SKM-1 treated with dmso at 0.1 percent for 144 hours (cell line): ENCODE results near the gene NUDT16L1.
A peak's percentile ranks its signal among the peaks of the same experiment; 100 is the strongest.
"Not testable (repeated sequence)": the region's sequence is repeated elsewhere in the genome, so short reads cannot be mapped to it uniquely, and the experiment has no call there.

Experiments used
- DNase-seq: peaks from one replicate; lab custom pipeline; 2025; ENCODE audit not compliant: unreplicated experiment; lab: John Stamatoyannopoulos, UW

The NUDT16L1 gene

GRCh38 chr16:4713663-4714501 lies 20.5 kb downstream of the NUDT16L1 start:
- no peak for DNase-seq

- no peak for DNase-seq
Observed at GRCh38 chr16:4714996-4715395, 21.6 kb downstream of the NUDT16L1 start.

DNA sequence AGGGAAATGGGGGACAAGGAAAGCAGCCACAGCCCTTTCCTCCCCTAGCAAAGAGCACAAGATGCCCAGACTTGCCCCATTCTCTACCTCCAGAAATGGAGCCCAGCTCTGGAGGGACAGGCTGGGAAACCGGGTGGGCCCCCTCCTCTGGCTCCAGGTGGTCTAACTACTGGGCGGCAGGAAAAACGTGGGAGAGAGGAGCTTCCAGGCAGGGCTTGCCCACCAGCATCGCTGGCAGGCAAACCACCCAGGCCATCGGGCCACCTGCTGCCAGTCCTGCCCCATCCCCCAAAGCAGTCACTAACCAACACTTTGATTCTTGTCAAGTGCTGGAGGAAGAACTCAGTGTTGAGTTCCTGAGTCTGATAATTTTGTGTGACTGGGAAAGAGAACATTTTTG lies 25.1 kb downstream of the NUDT16L1 start:
- no peak for DNase-seq

GRCh38 chr16:4723071-4723767 lies 29.9 kb downstream of the NUDT16L1 start:
- DNase-seq = no peak

DNA sequence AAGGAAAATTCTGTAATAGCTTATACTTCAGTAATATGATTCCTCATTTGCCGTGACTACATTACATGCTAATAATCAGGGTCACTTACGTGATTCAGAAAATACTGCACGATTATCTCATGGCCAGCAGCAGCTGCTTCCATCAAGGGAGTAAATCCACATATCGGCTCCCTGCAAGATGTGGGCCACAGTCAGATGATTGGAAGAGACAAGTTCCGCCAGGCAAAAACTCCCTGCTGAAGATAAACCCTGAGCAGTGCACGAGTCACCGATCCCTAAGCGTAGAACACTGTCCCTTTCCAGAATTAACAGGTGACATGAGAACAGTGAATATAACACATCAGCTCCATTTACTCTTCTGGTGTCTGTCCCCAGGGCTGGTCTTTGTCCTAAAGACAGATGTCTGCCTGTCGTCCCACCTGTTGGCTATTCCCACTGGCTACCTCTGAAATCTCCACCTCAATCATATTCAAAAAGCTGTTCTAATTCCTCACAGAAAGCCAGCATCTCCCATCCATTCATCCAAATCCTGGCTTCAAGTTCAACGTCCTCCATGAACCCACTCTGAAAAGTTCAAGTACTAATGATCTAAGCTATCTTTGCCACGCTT lies 31.4 kb downstream of the NUDT16L1 start:
- DNase-seq = no peak

DNA sequence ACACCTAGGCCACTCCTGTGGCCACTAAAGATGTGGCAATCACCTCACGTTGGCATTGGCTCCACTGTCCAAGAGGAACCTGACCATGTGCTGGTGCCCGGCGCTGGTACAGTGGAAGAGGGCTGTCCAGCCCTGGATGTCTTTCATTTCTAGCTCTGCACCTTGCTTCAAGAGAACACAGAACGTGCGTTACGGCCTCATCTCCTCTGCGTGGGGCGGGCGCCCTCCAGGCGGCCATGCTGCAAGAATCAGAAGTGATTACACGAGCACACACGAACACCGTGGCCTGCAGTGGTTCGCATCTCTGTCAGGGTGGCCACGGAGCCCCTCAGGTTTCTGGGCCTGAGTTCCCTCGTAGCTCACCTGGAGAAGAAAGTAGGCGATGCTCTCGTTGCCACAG lies 33.3 kb downstream of the NUDT16L1 start:
- no peak for DNase-seq

DNA sequence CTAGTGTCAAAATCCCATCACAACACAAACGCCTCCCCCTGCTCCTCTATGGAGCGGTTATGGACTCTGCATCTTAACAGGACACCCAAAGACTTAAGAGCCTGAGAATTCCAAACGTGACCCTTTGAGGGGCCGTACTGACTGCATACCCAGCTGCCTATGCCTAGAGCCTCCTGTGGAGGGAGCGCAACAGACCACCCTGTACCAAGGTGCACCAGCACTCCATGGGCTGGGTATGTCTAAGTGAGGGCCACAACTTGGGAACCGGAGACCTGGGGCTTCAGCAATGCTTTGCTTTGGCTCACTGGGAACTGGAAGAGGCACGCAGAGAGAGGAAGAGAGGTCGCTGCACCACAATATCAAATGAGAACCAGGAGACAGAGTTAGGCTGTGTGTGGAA lies 35.3 kb downstream of the NUDT16L1 start:
- DNase-seq = no peak

- DNase-seq = no peak
Observed at GRCh38 chr16:4729876-4730275, 36.5 kb downstream of the NUDT16L1 start.

- DNase-seq = no peak
Observed at GRCh38 chr16:4733211-4733742, 39.9 kb downstream of the NUDT16L1 start.

GRCh38 chr16:4733747-4734062 lies 40.3 kb downstream of the NUDT16L1 start:
- no peak for DNase-seq

- peak; percentile 86 for DNase-seq
Observed at GRCh38 chr16:4734063-4734729, 40.8 kb downstream of the NUDT16L1 start, which contains the start of the genes ANKS3 and DNAAF8. ANKS3 (minus strand) TSS chr16:4734271; CDS start chr16:4730149, 4,122 bp downstream. DNAAF8 (plus strand) TSS chr16:4734537; CDS start chr16:4736515, 1,978 bp downstream.

GRCh38 chr16:4734730-4735535 lies 41.6 kb downstream of the NUDT16L1 start:
- peak; percentile 76 for DNase-seq

DNA sequence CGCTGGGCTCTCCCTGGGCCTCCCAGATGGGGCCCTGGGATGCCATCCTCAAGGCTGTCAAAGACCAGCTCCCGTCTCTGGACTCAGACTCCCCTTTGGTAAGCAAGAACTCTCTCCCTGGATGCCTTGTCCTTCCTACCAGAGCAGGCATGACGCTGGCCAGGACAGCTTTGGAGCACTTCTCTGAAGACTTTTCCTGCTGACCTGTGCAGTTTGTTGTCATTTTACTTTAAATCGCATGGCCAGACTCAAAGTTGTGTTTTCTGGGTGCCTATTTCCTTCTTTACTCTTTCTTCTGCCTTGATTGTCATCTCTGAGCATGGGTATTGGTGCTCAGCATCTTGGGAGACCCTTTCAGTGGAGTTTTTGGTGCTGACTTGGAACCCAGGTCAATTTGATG lies 43.2 kb downstream of the NUDT16L1 start:
- no peak for DNase-seq

DNA sequence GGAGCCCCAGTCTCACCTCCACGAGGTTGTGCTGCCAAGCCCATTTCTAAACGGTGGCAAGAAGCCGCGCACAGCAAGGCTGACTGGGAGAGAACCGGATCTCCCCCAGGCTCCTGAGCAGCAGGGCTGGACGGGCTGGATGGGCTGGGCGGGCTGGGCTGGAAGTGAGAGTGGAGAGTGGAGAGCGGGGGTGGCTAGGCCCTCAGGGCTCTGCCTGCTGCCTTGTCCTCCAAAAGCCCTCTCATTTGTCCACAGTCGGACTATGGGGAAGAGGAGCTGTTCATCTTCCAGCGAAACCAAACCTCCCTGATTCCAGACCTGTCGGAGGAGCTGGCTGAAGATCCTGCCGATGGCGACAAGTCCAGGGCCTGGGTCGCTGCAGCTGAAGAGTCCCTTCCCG lies 44.2 kb downstream of the NUDT16L1 start:
- DNase-seq = no peak

DNA sequence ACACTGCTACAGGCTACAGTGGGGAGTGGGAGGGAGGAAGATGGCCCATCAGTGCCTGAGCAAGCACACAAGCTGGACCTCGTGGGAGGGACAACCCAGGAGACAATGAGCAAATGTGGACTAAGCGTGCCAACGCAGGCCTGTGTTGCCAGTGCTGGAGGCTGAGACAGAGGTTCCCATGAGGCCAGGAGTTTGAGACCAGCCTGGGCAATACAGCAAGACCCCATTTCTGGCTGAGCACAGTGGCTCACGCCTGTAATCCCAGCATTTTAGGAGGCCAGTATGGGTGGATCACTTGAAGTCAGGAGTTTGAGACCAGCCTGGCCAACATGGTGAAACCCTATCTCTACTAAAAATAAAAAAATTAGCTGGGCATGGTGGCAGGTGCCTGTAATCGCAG lies 45.0 kb downstream of the NUDT16L1 start:
- DNase-seq = not testable (repeated sequence)

DNA sequence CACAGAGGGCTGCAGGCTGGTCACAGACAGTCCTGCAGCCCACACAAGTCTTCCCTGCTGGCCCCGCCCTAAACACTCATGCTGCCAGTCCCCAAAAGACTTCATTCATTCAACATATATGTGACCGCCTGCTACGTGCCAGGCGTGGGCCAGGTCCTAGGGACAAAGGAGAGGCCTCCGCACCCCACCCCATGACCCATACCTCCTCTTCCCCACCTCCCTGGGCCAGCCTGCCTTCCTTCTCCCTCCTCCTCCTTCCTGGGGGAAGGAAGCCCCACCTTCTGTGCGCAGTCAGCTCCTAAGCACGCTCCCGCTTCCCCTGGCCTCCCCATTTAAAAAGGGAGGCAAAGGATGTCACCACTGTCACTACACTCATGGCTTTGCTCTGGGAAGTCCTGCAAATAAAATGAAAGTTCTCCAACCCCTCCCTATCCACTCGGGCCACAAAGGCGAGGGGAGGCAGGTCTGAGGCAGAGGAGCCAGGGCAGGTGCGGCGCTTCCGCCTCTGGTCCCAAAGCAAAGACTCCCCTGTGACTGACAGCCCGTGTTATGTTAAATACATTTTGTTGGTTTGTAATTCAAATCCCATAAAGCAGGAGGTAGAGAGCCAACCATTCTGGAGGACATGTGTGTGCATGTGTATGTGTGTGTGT lies 50.0 kb downstream of the NUDT16L1 start:
- no peak for DNase-seq

DNA sequence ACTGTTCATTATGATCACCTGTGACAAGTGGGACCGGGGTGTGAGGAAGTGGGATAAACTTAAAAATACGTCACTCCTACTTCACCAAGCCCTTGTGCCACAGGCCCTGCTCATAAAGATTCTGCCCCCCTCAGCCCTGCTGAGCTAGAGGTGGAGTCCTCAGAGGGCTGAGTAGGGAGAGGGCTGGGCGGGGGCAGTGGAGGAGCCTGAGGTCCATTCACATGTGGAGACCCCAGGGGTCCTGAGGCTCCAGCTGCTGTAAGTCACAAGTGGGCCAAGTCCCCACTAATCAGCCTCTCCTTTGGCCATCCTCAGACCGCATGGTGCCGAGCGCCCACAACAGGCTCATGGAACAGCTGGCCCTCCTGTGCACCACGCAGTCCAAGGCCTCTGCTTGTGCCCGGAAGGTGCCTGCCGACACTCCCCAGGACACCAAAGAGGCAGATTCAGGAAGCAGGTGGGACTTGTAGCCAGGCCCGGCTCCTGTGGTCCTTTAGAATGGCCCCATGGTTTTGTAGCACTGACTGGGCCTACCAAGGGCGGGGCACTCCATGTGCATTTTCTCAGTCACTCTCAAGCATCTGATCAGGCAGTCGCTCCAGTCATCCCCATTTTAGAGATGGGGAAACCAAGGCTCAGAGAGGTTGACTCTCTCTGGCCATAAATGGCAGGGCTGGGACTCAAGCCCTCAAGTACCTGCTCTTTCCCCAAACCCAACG lies 51.4 kb downstream of the NUDT16L1 start:
- no peak for DNase-seq

GRCh38 chr16:4745274-4745569 lies 51.9 kb downstream of the NUDT16L1 start:
- no peak for DNase-seq
